Measurements from ENCODE around the gene ACOT7.
A peak's percentile ranks its signal among the peaks of the same experiment; 100 is the strongest.

ACOT7 gene

GRCh38 chr1:6345009-6345408, 48.6 kb downstream of the ACOT7 start:
- H3K36me3 ChIP-seq (ENCODE audit: control insufficient read depth, insufficient read depth, low read length): no peaks in the 10 kb centered on the region
- WGBS (ENCODE audit: insufficient coverage, insufficient read length): no CpG with 5 or more reads among the region's 7 CpGs

GRCh38 chr1:6343506-6344405, 49.8 kb downstream of the ACOT7 start:
- Histone ChIP-seq H3K4me3 (ENCODE audit: low read length) (no peak overlapping the region), H3K9me3 (ENCODE audit: control insufficient read depth, insufficient read depth, low read length) (no peaks in the 10 kb centered on the region), H3K4me1 (ENCODE audit: control insufficient read depth, insufficient read depth, low read length) (peaks cover 6% of the 10 kb centered on the region; the same call in 1 of the 2 replicates), H3K36me3 (ENCODE audit: control insufficient read depth, insufficient read depth, low read length) (peaks cover 6% of the 10 kb centered on the region; the same call in 1 of the 2 replicates), H3K27ac (ENCODE audit: low read length) (no peak overlapping the region), H3K27me3 (ENCODE audit: control insufficient read depth, insufficient read depth, low read length) (no peaks in the 10 kb centered on the region)
- peak; percentile 58 for DNase-seq (ENCODE audit: low read depth, low spot score)
- no CpG with 5 or more reads among the region's 17 CpGs for WGBS (ENCODE audit: insufficient coverage, insufficient read length)

More at GRCh38 chr1:6345009-6345408, 48.6 kb downstream of the ACOT7 start:
- H3K4me1 ChIP-seq (ENCODE audit: control insufficient read depth, insufficient read depth, low read length): 0 out of 2 replicates have a peak, but pooled peaks cover 1% of the 10 kb centered on the region
- H3K27me3 ChIP-seq (ENCODE audit: control insufficient read depth, insufficient read depth, low read length): no peaks in the 10 kb centered on the region
- no peak overlapping the region for H3K27ac ChIP-seq (ENCODE audit: low read length)
- no peak overlapping the region for H3K4me3 ChIP-seq (ENCODE audit: low read length)
- no peaks in the 10 kb centered on the region for H3K9me3 ChIP-seq (ENCODE audit: control insufficient read depth, insufficient read depth, low read length)
- no peak for DNase-seq (ENCODE audit: low read depth, low spot score)

- H3K4me1 ChIP-seq (ENCODE audit: control insufficient read depth, insufficient read depth, low read length): peaks cover 6% of the 10 kb centered on the region; the same call in 1 of the 2 replicates
- no peaks in the 10 kb centered on the region for H3K9me3 ChIP-seq (ENCODE audit: control insufficient read depth, insufficient read depth, low read length)
- no peak overlapping the region for H3K4me3 ChIP-seq (ENCODE audit: low read length)
- no peak for DNase-seq (ENCODE audit: low read depth, low spot score)
- H3K27me3 ChIP-seq (ENCODE audit: control insufficient read depth, insufficient read depth, low read length): no peaks in the 10 kb centered on the region
- H3K36me3 ChIP-seq (ENCODE audit: control insufficient read depth, insufficient read depth, low read length): peaks cover 6% of the 10 kb centered on the region; the same call in 1 of the 2 replicates
- WGBS (ENCODE audit: insufficient coverage, insufficient read length): no CpG with 5 or more reads among the region's 9 CpGs
- no peak overlapping the region for H3K27ac ChIP-seq (ENCODE audit: low read length)
Observed at GRCh38 chr1:6342056-6342455, 51.5 kb downstream of the ACOT7 start.

- Histone ChIP-seq H3K36me3 (ENCODE audit: control insufficient read depth, insufficient read depth, low read length) (peaks cover 6% of the 10 kb centered on the region; the same call in 1 of the 2 replicates), H3K4me3 (ENCODE audit: low read length) (no peak overlapping the region), H3K9me3 (ENCODE audit: control insufficient read depth, insufficient read depth, low read length) (no peaks in the 10 kb centered on the region), H3K4me1 (ENCODE audit: control insufficient read depth, insufficient read depth, low read length) (peaks cover 5% of the 10 kb centered on the region; the same call in 1 of the 2 replicates), H3K27ac (ENCODE audit: low read length) (no peak overlapping the region), H3K27me3 (ENCODE audit: control insufficient read depth, insufficient read depth, low read length) (no peaks in the 10 kb centered on the region)
- no peak for DNase-seq (ENCODE audit: low read depth, low spot score)
- no CpG with 5 or more reads among the region's 7 CpGs for WGBS (ENCODE audit: insufficient coverage, insufficient read length)
Observed at GRCh38 chr1:6338695-6339094, 54.9 kb downstream of the ACOT7 start.

- Histone ChIP-seq H3K4me3 (ENCODE audit: low read length) (no peak overlapping the region), H3K4me1 (ENCODE audit: control insufficient read depth, insufficient read depth, low read length) (peaks cover 5% of the 10 kb centered on the region; the same call in 1 of the 2 replicates), H3K27me3 (ENCODE audit: control insufficient read depth, insufficient read depth, low read length) (no peaks in the 10 kb centered on the region), H3K27ac (ENCODE audit: low read length) (no peak overlapping the region), H3K9me3 (ENCODE audit: control insufficient read depth, insufficient read depth, low read length) (no peaks in the 10 kb centered on the region), H3K36me3 (ENCODE audit: control insufficient read depth, insufficient read depth, low read length) (peaks cover 6% of the 10 kb centered on the region; the same call in 1 of the 2 replicates)
- no peak for DNase-seq (ENCODE audit: low read depth, low spot score)
- WGBS (ENCODE audit: insufficient coverage, insufficient read length): no CpG with 5 or more reads among the region's 22 CpGs
Observed at GRCh38 chr1:6336776-6337622, 56.6 kb downstream of the ACOT7 start.

- H3K4me3 ChIP-seq (ENCODE audit: low read length): no peak overlapping the region
- DNase-seq (ENCODE audit: low read depth, low spot score): no peak
- no CpG with 5 or more reads among the region's 14 CpGs for WGBS (ENCODE audit: insufficient coverage, insufficient read length)
- H3K27me3 ChIP-seq (ENCODE audit: control insufficient read depth, insufficient read depth, low read length): no peaks in the 10 kb centered on the region
- peaks cover 9% of the 10 kb centered on the region; the same call in 1 of the 2 replicates for H3K36me3 ChIP-seq (ENCODE audit: control insufficient read depth, insufficient read depth, low read length)
- H3K9me3 ChIP-seq (ENCODE audit: control insufficient read depth, insufficient read depth, low read length): no peaks in the 10 kb centered on the region
- H3K4me1 ChIP-seq (ENCODE audit: control insufficient read depth, insufficient read depth, low read length): peaks cover 4% of the 10 kb centered on the region; the same call in 1 of the 2 replicates
- H3K27ac ChIP-seq (ENCODE audit: low read length): no peak overlapping the region
Observed at GRCh38 chr1:6334261-6334993, 59.1 kb downstream of the ACOT7 start.

- no CpG with 5 or more reads among the region's 10 CpGs for WGBS (ENCODE audit: insufficient coverage, insufficient read length)
- no peak overlapping the region for H3K4me3 ChIP-seq (ENCODE audit: low read length)
Observed at GRCh38 chr1:6332821-6333220, 60.7 kb downstream of the ACOT7 start.

GRCh38 chr1:6331543-6332273, 61.9 kb downstream of the ACOT7 start:
- no peak overlapping the region for H3K4me3 ChIP-seq (ENCODE audit: low read length)
- H3K27ac ChIP-seq (ENCODE audit: low read length): no peak overlapping the region
- no peaks in the 10 kb centered on the region for H3K9me3 ChIP-seq (ENCODE audit: control insufficient read depth, insufficient read depth, low read length)
- DNase-seq (ENCODE audit: low read depth, low spot score): no peak
- H3K27me3 ChIP-seq (ENCODE audit: control insufficient read depth, insufficient read depth, low read length): no peaks in the 10 kb centered on the region
- peaks cover 9% of the 10 kb centered on the region for H3K36me3 ChIP-seq (ENCODE audit: control insufficient read depth, insufficient read depth, low read length)
- WGBS (ENCODE audit: insufficient coverage, insufficient read length): no CpG with 5 or more reads among the region's 18 CpGs
- no peaks in the 10 kb centered on the region for H3K4me1 ChIP-seq (ENCODE audit: control insufficient read depth, insufficient read depth, low read length)

More at GRCh38 chr1:6332821-6333220, 60.7 kb downstream of the ACOT7 start:
- no peak overlapping the region for H3K27ac ChIP-seq (ENCODE audit: low read length)
- H3K9me3 ChIP-seq (ENCODE audit: control insufficient read depth, insufficient read depth, low read length): no peaks in the 10 kb centered on the region
- peaks cover 4% of the 10 kb centered on the region; the same call in 1 of the 2 replicates for H3K36me3 ChIP-seq (ENCODE audit: control insufficient read depth, insufficient read depth, low read length)
- H3K27me3 ChIP-seq (ENCODE audit: control insufficient read depth, insufficient read depth, low read length): no peaks in the 10 kb centered on the region
- no peak for DNase-seq (ENCODE audit: low read depth, low spot score)
- H3K4me1 ChIP-seq (ENCODE audit: control insufficient read depth, insufficient read depth, low read length): no peaks in the 10 kb centered on the region

GRCh38 chr1:6330410-6330911, 63.1 kb downstream of the ACOT7 start:
- Histone ChIP-seq H3K27ac (ENCODE audit: low read length) (no peak overlapping the region), H3K27me3 (ENCODE audit: control insufficient read depth, insufficient read depth, low read length) (no peaks in the 10 kb centered on the region), H3K36me3 (ENCODE audit: control insufficient read depth, insufficient read depth, low read length) (peaks cover 12% of the 10 kb centered on the region), H3K4me3 (ENCODE audit: low read length) (no peak overlapping the region), H3K4me1 (ENCODE audit: control insufficient read depth, insufficient read depth, low read length) (no peaks in the 10 kb centered on the region), H3K9me3 (ENCODE audit: control insufficient read depth, insufficient read depth, low read length) (no peaks in the 10 kb centered on the region)
- DNase-seq (ENCODE audit: low read depth, low spot score): no peak
- WGBS (ENCODE audit: insufficient coverage, insufficient read length): no CpG with 5 or more reads among the region's 16 CpGs

Data from iPS DF 6.9 (cell line).